ENCODE results near the gene MIA3. TPM values are rescaled to one million over a fixed set of nuclear protein-coding genes. Genes with fewer than 3 reads are reported as not detected.

Gene MIA3
- total RNA-seq, 1 donor from 2014 or later, result 29.2 TPM

DNA sequence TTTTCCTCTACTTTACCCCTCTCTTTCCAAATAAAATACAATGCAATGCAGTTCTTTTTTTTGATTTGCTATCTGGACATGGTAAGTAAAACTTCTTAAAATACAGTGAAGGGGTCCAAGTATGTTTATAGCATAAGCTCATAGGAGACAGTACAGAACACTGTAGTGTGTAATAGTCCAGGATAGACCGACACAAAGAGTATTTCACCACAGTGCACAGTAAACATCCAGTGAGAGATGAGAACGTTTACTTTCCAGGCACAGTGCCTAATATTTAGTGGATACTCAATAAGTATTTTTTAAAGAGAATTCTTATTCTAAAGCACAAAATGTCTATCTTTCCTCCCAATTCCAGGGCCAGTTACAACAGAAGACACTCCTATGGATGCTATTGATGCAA lies 14.9 kb downstream of the MIA3 start:
- Histone ChIP-seq H3K4me3 (ENCODE audit: low read length in 3 of 3) (no peak overlapping the region), H3K9me3 (ENCODE audit: control insufficient read depth in 3 of 3, low read length in 3 of 3) (no peaks in the 10 kb centered on the region), H3K27me3 (ENCODE audit: control insufficient read depth in 3 of 3, insufficient read depth in 3 of 3, low read length in 3 of 3) (no peaks in the 10 kb centered on the region), H3K36me3 (ENCODE audit: control insufficient read depth in 3 of 3, insufficient read depth in 3 of 3, low read length in 3 of 3) (peaks cover 22 to 55% (median 43%) of the 10 kb centered on the region in 3 donors), H3K4me1 (ENCODE audit: control insufficient read depth in 3 of 3, insufficient read depth in 3 of 3, low read length in 3 of 3) (no peaks in the 10 kb centered on the region), H3K27ac (ENCODE audit: low read depth, low read length) (no peak overlapping the region), H3K9ac (ENCODE audit: low read depth in 1 of 3, low read length in 3 of 3) (no peak overlapping the region)

DNA sequence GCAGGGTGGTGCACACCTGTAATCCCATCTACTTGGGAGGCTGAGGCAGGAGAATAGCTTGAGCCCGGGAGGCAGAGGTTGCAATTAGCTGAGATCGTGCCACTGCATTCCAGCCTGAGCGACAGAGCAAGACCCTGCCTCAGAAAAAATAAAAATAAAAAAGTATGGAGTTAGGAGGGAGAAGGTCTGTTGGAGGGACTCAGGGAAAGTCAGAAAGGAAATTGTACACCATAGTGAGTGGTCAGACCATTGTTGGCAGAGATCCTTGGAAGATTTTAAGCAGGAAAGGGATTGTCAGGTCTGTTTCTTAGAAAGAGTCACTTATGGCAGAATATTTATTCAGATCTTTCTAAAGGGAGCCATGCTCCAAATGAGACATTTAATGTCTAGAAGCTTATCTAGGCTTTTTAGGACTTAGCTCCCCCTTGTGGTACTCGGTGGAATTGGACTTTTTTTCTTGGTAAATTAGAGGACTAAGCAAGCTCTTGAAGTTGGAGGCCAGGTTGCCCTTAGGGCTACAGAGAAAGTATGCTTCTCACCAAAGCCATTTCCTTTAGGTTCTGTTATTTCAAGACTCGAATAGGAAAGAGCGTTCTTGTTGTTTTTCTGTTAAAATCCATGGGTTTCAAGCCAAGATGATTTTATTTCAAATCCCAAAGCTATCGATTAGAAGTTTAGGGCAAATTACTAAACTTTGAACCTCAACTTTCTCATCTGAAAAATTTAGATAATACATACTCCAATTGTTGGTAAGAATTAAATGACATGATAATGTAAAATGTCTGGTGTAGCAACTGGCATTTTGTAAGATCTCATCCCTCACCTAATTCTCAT lies 16.5 kb downstream of the MIA3 start:
- Histone ChIP-seq H3K36me3 (ENCODE audit: control insufficient read depth in 3 of 3, insufficient read depth in 3 of 3, low read length in 3 of 3) (peaks cover 9 to 45% (median 28%) of the 10 kb centered on the region in 3 donors), H3K27ac (ENCODE audit: low read depth, low read length) (no peak overlapping the region), H3K27me3 (ENCODE audit: control insufficient read depth in 3 of 3, insufficient read depth in 3 of 3, low read length in 3 of 3) (no peaks in the 10 kb centered on the region), H3K4me3 (ENCODE audit: low read length in 3 of 3) (no peak overlapping the region), H3K9me3 (ENCODE audit: control insufficient read depth in 3 of 3, low read length in 3 of 3) (no peaks in the 10 kb centered on the region), H3K4me1 (ENCODE audit: control insufficient read depth in 3 of 3, insufficient read depth in 3 of 3, low read length in 3 of 3) (no peaks in the 10 kb centered on the region), H3K9ac (ENCODE audit: low read depth in 1 of 3, low read length in 3 of 3) (no peak overlapping the region)

DNA sequence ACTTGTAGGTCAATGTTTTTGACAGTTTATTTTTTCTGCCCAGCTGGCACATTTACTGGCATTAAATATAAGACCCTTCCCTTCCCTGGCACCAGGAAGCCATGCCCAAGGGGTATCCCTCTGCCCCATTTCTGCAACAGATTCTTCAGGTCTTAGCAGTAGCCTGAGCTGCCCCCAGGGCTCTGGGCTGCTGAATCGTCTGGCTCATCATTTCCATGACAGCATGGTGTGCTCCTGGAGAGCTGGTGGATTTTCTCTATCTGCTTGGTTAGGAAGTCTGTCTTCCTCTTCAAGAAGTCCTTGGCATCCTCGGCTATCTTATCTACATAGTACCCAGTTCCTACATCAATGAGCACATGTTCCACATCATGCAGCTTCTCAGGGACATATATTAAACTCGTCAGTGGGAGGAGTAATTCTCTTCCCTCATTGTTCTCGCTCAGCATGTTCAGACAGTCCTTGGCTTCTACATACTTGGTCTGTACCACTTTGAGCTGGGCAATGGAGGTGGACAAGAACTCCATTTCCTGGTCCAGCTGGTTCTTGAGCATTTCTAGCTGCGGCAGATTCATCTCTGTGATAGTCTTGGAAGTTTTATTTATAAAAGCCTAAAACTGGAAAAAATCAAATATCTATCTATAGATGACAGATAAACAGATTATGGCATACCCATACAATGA lies 23.5 kb downstream of the MIA3 start:
- peaks cover 6 to 22% (median 15%) of the 10 kb centered on the region in 3 donors for H3K4me1 ChIP-seq (ENCODE audit: control insufficient read depth in 3 of 3, insufficient read depth in 3 of 3, low read length in 3 of 3)
- H3K36me3 ChIP-seq (ENCODE audit: control insufficient read depth in 3 of 3, insufficient read depth in 3 of 3, low read length in 3 of 3), result peaks cover 2 to 14% (median 9%) of the 10 kb centered on the region in 3 donors
- no peaks in the 10 kb centered on the region for H3K27me3 ChIP-seq (ENCODE audit: control insufficient read depth in 3 of 3, insufficient read depth in 3 of 3, low read length in 3 of 3)
- H3K27ac ChIP-seq (ENCODE audit: low read depth, low read length), result no peak overlapping the region
- H3K9ac ChIP-seq (ENCODE audit: low read depth in 1 of 3, low read length in 3 of 3), result no peak overlapping the region
- H3K9me3 ChIP-seq (ENCODE audit: control insufficient read depth in 3 of 3, low read length in 3 of 3), result no peaks in the 10 kb centered on the region
- no peak overlapping the region for H3K4me3 ChIP-seq (ENCODE audit: low read length in 3 of 3)

DNA sequence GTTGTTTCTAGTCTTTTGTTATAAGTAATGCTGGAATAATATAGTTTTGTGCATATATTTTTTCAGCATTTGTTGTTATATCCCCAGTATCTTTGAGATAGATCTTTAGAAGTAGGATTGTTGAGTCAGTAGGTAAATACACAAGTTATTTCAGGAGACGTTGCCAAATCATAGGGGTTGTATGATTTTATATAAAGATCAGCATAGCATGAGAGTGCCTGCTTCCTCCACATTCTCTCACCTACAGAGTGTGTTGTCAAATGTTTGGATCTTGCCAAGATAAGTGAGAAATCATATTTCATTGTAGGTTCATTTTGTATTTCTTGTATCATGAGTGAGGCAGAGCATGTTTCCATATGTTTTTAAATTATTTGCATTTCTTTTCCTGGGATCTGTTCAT lies 24.6 kb downstream of the MIA3 start:
- Histone ChIP-seq H3K9me3 (ENCODE audit: control insufficient read depth in 3 of 3, low read length in 3 of 3) (no peaks in the 10 kb centered on the region), H3K4me1 (ENCODE audit: control insufficient read depth in 3 of 3, insufficient read depth in 3 of 3, low read length in 3 of 3) (peaks cover 6 to 22% (median 15%) of the 10 kb centered on the region in 3 donors), H3K4me3 (ENCODE audit: low read length in 3 of 3) (no peak overlapping the region), H3K36me3 (ENCODE audit: control insufficient read depth in 3 of 3, insufficient read depth in 3 of 3, low read length in 3 of 3) (peaks cover 2 to 17% (median 9%) of the 10 kb centered on the region in 3 donors), H3K27me3 (ENCODE audit: control insufficient read depth in 3 of 3, insufficient read depth in 3 of 3, low read length in 3 of 3) (no peaks in the 10 kb centered on the region), H3K9ac (ENCODE audit: low read depth in 1 of 3, low read length in 3 of 3) (no peak overlapping the region), H3K27ac (ENCODE audit: low read depth, low read length) (no peak overlapping the region)

- no peaks in the 10 kb centered on the region for H3K9me3 ChIP-seq (ENCODE audit: control insufficient read depth in 3 of 3, low read length in 3 of 3)
- H3K9ac ChIP-seq (ENCODE audit: low read depth in 1 of 3, low read length in 3 of 3), result peak overlapping the region; percentile 99
- peak overlapping the region; percentile 96 to 99 (median 98) for H3K4me3 ChIP-seq (ENCODE audit: low read length in 3 of 3)
- H3K27me3 ChIP-seq (ENCODE audit: control insufficient read depth in 3 of 3, insufficient read depth in 3 of 3, low read length in 3 of 3), result no peaks in the 10 kb centered on the region
- peaks cover 2 to 20% (median 9%) of the 10 kb centered on the region in 3 donors for H3K36me3 ChIP-seq (ENCODE audit: control insufficient read depth in 3 of 3, insufficient read depth in 3 of 3, low read length in 3 of 3)
- peak overlapping the region; percentile 96 for H3K27ac ChIP-seq (ENCODE audit: low read depth, low read length)
- H3K4me1 ChIP-seq (ENCODE audit: control insufficient read depth in 3 of 3, insufficient read depth in 3 of 3, low read length in 3 of 3), result peaks cover 6 to 22% (median 15%) of the 10 kb centered on the region in 3 donors
These were observed 25.7 kb downstream of the MIA3 start for GRCh38 chr1:222643606-222643937.

DNA sequence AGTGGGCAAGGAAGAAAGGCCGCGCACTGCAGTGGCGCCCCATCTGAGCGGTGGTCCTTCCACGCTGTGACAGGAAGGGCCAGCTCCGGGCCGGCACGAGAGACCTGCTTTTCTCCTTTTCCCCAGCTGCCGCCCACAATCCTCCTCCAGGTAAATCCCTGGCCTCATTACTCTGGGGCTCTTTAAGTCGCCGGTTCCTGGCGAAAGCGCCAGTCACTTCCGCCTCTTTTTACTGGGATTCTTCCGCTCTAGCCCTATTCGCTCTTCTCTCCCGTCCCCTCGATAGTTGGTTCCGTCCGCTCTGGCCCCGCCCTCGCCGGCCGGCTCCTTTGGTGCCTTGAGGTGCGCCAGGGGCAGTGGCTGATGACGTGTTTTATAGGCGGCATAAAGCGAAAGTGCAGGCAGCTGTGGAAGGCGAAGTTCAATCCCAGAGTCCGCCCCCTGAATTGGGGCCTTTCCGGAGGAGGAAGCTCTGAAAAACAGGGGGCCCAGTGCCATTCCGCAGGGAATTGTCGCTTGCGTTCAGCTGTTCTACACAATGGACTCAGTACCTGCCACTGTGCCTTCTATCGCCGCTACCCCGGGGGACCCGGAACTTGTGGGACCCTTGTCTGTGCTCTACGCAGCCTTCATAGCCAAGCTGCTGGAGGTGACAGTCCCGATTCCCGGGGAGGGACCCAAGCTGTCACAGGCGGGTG lies 26.2 kb downstream of the MIA3 start:
- H3K9me3 ChIP-seq (ENCODE audit: control insufficient read depth in 3 of 3, low read length in 3 of 3), result no peaks in the 10 kb centered on the region
- no peaks in the 10 kb centered on the region for H3K27me3 ChIP-seq (ENCODE audit: control insufficient read depth in 3 of 3, insufficient read depth in 3 of 3, low read length in 3 of 3)
- peak overlapping the region; percentile 96 for H3K27ac ChIP-seq (ENCODE audit: low read depth, low read length)
- peak overlapping the region; percentile 96 to 99 (median 98) for H3K4me3 ChIP-seq (ENCODE audit: low read length in 3 of 3)
- H3K4me1 ChIP-seq (ENCODE audit: control insufficient read depth in 3 of 3, insufficient read depth in 3 of 3, low read length in 3 of 3), result peaks cover 6 to 22% (median 15%) of the 10 kb centered on the region in 3 donors
- H3K9ac ChIP-seq (ENCODE audit: low read depth in 1 of 3, low read length in 3 of 3), result peak overlapping the region; percentile 99
- peaks cover 2 to 20% (median 9%) of the 10 kb centered on the region in 3 donors for H3K36me3 ChIP-seq (ENCODE audit: control insufficient read depth in 3 of 3, insufficient read depth in 3 of 3, low read length in 3 of 3)

DNA sequence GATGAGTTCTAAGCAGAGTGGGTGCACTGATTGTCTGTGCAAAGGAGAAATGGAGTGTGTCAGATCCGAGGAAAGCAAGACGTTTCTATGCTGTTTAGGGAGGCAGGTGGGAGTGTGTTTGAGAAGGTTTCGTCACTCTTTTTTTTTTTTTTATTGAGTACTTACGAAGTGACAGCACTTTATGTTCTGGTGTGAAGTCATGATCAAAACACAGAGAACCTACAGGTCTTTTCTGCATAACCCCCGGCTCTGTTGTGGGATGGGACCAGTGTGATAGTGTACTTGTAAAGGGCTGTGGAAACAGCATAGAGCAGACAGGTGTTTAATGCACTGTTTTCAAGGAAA lies 26.7 kb downstream of the MIA3 start:
- H3K27me3 ChIP-seq (ENCODE audit: control insufficient read depth in 3 of 3, insufficient read depth in 3 of 3, low read length in 3 of 3), result no peaks in the 10 kb centered on the region
- H3K9me3 ChIP-seq (ENCODE audit: control insufficient read depth in 3 of 3, low read length in 3 of 3), result no peaks in the 10 kb centered on the region
- peaks cover 2 to 17% (median 8%) of the 10 kb centered on the region in 3 donors for H3K36me3 ChIP-seq (ENCODE audit: control insufficient read depth in 3 of 3, insufficient read depth in 3 of 3, low read length in 3 of 3)
- H3K9ac ChIP-seq (ENCODE audit: low read depth in 1 of 3, low read length in 3 of 3), result peak overlapping the region; percentile 99
- peak overlapping the region; percentile 96 for H3K27ac ChIP-seq (ENCODE audit: low read depth, low read length)
- H3K4me1 ChIP-seq (ENCODE audit: control insufficient read depth in 3 of 3, insufficient read depth in 3 of 3, low read length in 3 of 3), result peaks cover 6 to 22% (median 15%) of the 10 kb centered on the region in 3 donors
- H3K4me3 ChIP-seq (ENCODE audit: low read length in 3 of 3), result peak overlapping the region; percentile 96 to 99 (median 98)

DNA sequence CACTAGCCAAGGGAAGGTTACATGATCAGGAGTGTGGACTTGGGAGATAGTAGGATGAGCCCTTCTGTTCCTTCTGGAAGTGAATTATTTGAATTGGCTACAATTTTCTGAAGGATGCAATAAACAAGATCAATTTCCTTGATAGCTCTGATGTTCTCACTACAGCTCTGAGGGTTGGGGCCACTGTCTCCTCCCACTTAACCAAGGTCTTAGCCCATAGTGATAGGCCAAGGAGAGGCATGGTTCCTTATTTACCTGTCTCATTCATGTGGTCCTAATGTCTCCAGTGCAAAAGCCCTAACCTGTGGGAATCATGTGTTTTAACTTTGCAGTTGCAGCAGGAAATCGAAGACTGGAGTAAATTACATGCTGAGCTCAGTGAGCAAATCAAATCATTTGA lies 34.8 kb downstream of the MIA3 start:
- Histone ChIP-seq H3K27ac (ENCODE audit: low read depth, low read length) (no peak overlapping the region), H3K9me3 (ENCODE audit: control insufficient read depth in 3 of 3, low read length in 3 of 3) (no peaks in the 10 kb centered on the region)

DNA sequence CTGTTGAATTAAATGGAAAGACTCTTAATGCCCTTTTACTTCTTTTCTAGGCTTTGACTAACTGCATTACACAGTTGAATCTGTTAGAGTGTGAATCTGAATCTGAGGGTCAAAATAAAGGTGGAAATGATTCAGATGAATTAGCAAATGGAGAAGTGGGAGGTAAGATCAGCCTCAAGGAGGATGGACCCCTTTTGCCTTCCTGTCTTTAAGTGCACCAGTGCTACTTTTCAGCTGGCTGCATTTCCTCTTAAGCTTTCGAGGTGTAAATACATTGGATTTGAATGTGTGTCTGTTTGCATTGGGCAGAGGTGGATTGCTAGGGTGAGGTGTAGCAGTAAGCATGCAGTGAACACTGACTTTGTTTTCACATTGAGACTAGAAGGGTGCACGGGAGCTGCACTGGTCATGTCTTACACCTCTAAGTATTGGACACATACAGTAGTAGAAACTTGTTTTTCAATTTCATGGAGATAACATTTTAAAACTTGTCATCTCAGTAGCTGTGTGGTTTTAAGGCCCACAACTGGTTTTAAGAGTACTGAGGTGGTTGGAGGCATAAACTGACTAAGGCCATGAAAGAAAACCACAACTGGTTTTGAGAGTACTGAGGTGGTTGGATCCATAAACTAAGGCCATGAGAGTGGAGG lies 35.4 kb downstream of the MIA3 start:
- no peak overlapping the region for H3K4me3 ChIP-seq (ENCODE audit: low read length in 3 of 3)
- H3K9ac ChIP-seq (ENCODE audit: low read depth in 1 of 3, low read length in 3 of 3), result no peak overlapping the region
- H3K4me1 ChIP-seq (ENCODE audit: control insufficient read depth in 3 of 3, insufficient read depth in 3 of 3, low read length in 3 of 3), result no peaks in the 10 kb centered on the region
- no peaks in the 10 kb centered on the region for H3K9me3 ChIP-seq (ENCODE audit: control insufficient read depth in 3 of 3, low read length in 3 of 3)
- H3K27ac ChIP-seq (ENCODE audit: low read depth, low read length), result no peak overlapping the region
- no peaks in the 10 kb centered on the region for H3K27me3 ChIP-seq (ENCODE audit: control insufficient read depth in 3 of 3, insufficient read depth in 3 of 3, low read length in 3 of 3)
- peaks cover 25 to 77% (median 73%) of the 10 kb centered on the region in 3 donors for H3K36me3 ChIP-seq (ENCODE audit: control insufficient read depth in 3 of 3, insufficient read depth in 3 of 3, low read length in 3 of 3)

More for the DNA sequence above, 34.8 kb downstream of the MIA3 start:
- Histone ChIP-seq H3K4me1 (ENCODE audit: control insufficient read depth in 3 of 3, insufficient read depth in 3 of 3, low read length in 3 of 3) (no peaks in the 10 kb centered on the region), H3K27me3 (ENCODE audit: control insufficient read depth in 3 of 3, insufficient read depth in 3 of 3, low read length in 3 of 3) (no peaks in the 10 kb centered on the region), H3K9ac (ENCODE audit: low read depth in 1 of 3, low read length in 3 of 3) (no peak overlapping the region), H3K4me3 (ENCODE audit: low read length in 3 of 3) (no peak overlapping the region), H3K36me3 (ENCODE audit: control insufficient read depth in 3 of 3, insufficient read depth in 3 of 3, low read length in 3 of 3) (peaks cover 25 to 72% (median 70%) of the 10 kb centered on the region in 3 donors)

Measured in skeletal muscle tissue (tissue), 4 donors.